ENCODE data around the gene NXNL1.
"Not testable (repeated sequence)": the region's sequence is repeated elsewhere in the genome, so short reads cannot be mapped to it uniquely, and the experiment has no call there.

DNA sequence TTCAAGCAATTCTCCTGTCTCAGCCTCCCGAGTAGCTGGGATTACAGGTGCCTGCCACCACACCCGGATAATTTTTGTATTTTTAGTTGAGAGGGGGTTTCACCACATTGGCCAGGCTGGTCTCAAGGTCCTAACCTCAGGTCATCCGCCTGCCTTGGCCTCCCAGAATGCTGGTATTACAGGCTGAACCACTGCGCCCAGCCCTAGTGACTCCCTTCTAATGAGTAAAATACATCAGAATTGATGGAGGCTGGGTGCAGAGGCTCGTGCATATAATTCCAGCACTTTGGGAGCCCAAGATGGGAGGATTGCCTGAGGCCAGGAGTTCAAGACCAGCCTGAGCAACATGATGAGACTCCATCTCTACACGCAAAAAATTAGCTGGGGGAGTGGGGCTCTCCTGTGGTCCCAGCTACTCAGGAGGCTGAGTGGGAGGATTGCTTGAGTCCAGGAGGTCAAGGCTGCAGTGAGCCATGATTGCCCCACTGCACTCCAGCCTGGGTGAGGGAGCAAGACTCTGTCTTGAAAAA lies 14.3 kb upstream of the NXNL1 start:
- TF ChIP-seq YY1 (IDR thresholded peaks at IDR 0.05; ENCODE audit: insufficient read depth, insufficient read length); SUZ12 (IDR thresholded peaks at IDR 0.05; ENCODE audit: extremely low read depth, insufficient read depth, insufficient read length): not testable (repeated sequence)

All from NT2/D1 (cell line).